HG03469 (cell line): ENCODE data around the gene PPP1R14C.
"Not testable (repeated sequence)": the region's sequence is repeated elsewhere in the genome, so short reads cannot be mapped to it uniquely, and the experiment has no call there.

Experiments used
- ATAC-seq: cut with Tn5 transposase; IDR thresholded peaks from one replicate; pipeline ENCODE4 v1.9.1; 2021; ENCODE audit warnings: mild to moderate bottlenecking, moderate library complexity, moderate number of reproducible peaks; ENCODE audit not compliant: unreplicated experiment

The PPP1R14C gene

GRCh38 chr6:150137711-150138110, 5.1 kb upstream of the PPP1R14C start:
- not testable (repeated sequence) for ATAC-seq

- ATAC-seq = no peak
Measured at GRCh38 chr6:150138638-150139037, 4.2 kb upstream of the PPP1R14C start.

GRCh38 chr6:150139533-150139932, 3.3 kb upstream of the PPP1R14C start:
- no peak for ATAC-seq

GRCh38 chr6:150140236-150140969, 2.4 kb upstream of the PPP1R14C start:
- no peak for ATAC-seq

- no peak for ATAC-seq
Measured at GRCh38 chr6:150142097-150142669, 661 bp upstream of the PPP1R14C start.

- no peak for ATAC-seq
Measured at GRCh38 chr6:150143516-150144293, 861 bp downstream of the PPP1R14C start.

GRCh38 chr6:150144294-150144868, 1.5 kb downstream of the PPP1R14C start:
- no peak for ATAC-seq

GRCh38 chr6:150145427-150145826, 2.6 kb downstream of the PPP1R14C start:
- ATAC-seq = no peak

- ATAC-seq = no peak
Measured at GRCh38 chr6:150145830-150146229, 3.0 kb downstream of the PPP1R14C start.

- no peak for ATAC-seq
Measured at GRCh38 chr6:150146436-150146835, 3.6 kb downstream of the PPP1R14C start.

GRCh38 chr6:150149146-150149545, 6.3 kb downstream of the PPP1R14C start:
- no peak for ATAC-seq

- ATAC-seq = no peak
Measured at GRCh38 chr6:150150458-150150820, 7.6 kb downstream of the PPP1R14C start.

- ATAC-seq = no peak
Measured at GRCh38 chr6:150150821-150151646, 8.2 kb downstream of the PPP1R14C start.

GRCh38 chr6:150152891-150153876, 10.3 kb downstream of the PPP1R14C start:
- ATAC-seq = no peak

- ATAC-seq = no peak
Measured at GRCh38 chr6:150153905-150154492, 11.2 kb downstream of the PPP1R14C start.

GRCh38 chr6:150156460-150156859, 13.6 kb downstream of the PPP1R14C start:
- ATAC-seq = no peak

GRCh38 chr6:150157081-150157480, 14.2 kb downstream of the PPP1R14C start:
- ATAC-seq = no peak

- no peak for ATAC-seq
Measured at GRCh38 chr6:150159757-150160156, 16.9 kb downstream of the PPP1R14C start.

- ATAC-seq = no peak
Measured at GRCh38 chr6:150163970-150164369, 21.1 kb downstream of the PPP1R14C start.
